Liver (tissue), 9 donors: ENCODE data around the gene HIGD2B. TPM values are rescaled to one million over a fixed set of nuclear protein-coding genes. Genes with fewer than 3 reads are reported as not detected.

ENCODE experiments used
- DNase-seq: peaks from one replicate; pipeline ENCODE4 v3.0.0-alpha.2; 2017; ENCODE audit warnings: low spot score
- H3K27ac ChIP-seq, 2 donors: one replicate each; pipeline ENCODE4 v1.7.0; 2013; ENCODE audit warnings: inconsistent platforms in 2 of 2, low read length in 2 of 2, control low read depth in 1 of 2, low read depth in 1 of 2, mild to moderate bottlenecking in 1 of 2
- H3K27me3 ChIP-seq, 4 donors: one replicate each; pipeline versions ENCODE4 v1.6.1 to v1.7.0; 2013; ENCODE audit warnings: low read length in 3 of 4, inconsistent platforms in 1 of 4, mild to moderate bottlenecking in 1 of 4, moderate library complexity in 1 of 4; ENCODE audit not compliant: control insufficient read depth in 4 of 4, insufficient read depth in 4 of 4
- H3K36me3 ChIP-seq, 4 donors: one replicate each; pipeline versions ENCODE4 v1.6.1 to v1.7.0; 2013; ENCODE audit warnings: low read length in 3 of 4, mild to moderate bottlenecking in 3 of 4, low read depth in 1 of 4, moderate library complexity in 1 of 4; ENCODE audit not compliant: control insufficient read depth in 4 of 4, insufficient read depth in 3 of 4
- H3K4me1 ChIP-seq, 4 donors: one replicate each; pipeline versions ENCODE4 v1.6.1 to v1.7.0; 2013; ENCODE audit warnings: low read length in 3 of 4, mild to moderate bottlenecking in 3 of 4, moderate library complexity in 1 of 4; ENCODE audit not compliant: control insufficient read depth in 4 of 4, insufficient read depth in 4 of 4
- H3K4me3 ChIP-seq, 3 donors: one replicate each; pipeline versions ENCODE4 v1.6.1 to v1.7.0; 2013; ENCODE audit warnings: low read length in 3 of 3, control low read depth in 1 of 3, low read depth in 1 of 3, mild to moderate bottlenecking in 1 of 3
- H3K9ac ChIP-seq, 2 donors: one replicate each; pipeline ENCODE4 v1.7.0; 2013; ENCODE audit warnings: low read length in 2 of 2, mild to moderate bottlenecking in 2 of 2, moderate library complexity in 2 of 2, control low read depth in 1 of 2, low read depth in 1 of 2
- H3K9me3 ChIP-seq, 4 donors: one replicate each; pipeline versions ENCODE4 v1.6.1 to v1.7.0; 2013; ENCODE audit warnings: low read length in 3 of 4; ENCODE audit not compliant: control insufficient read depth in 4 of 4
- ATF3 ChIP-seq: IDR thresholded peaks from 2 replicates; pipeline ENCODE4 v1.6.1; 2016; ENCODE audit warnings: antibody characterized with exemption
- CTCF ChIP-seq: fragments of 150-350 bp; IDR thresholded peaks from 2 replicates; pipeline ENCODE4 v1.5.1; 2017; ENCODE audit warnings: improper control_type of control experiment, low read depth, low read length; ENCODE audit not compliant: missing input control
- EGR1 ChIP-seq, 2 donors: IDR thresholded peaks; 2 replicates each; pipeline ENCODE4 v1.6.1; 2016 to 2018; ENCODE audit warnings: antibody characterized with exemption in 2 of 2, low read depth in 2 of 2
- FOXA1 ChIP-seq: IDR thresholded peaks from 2 replicates; pipeline ENCODE4 v1.6.1; 2016; ENCODE audit warnings: antibody characterized with exemption
- FOXA2 ChIP-seq: IDR thresholded peaks from 2 replicates; pipeline ENCODE4 v1.6.1; 2016; ENCODE audit warnings: antibody characterized with exemption
- GABPA ChIP-seq, 2 donors: IDR thresholded peaks in 1 of 2; conservative IDR thresholded peaks in 1 of 2; 2 replicates each; pipeline ENCODE4 v1.6.1; 2016; ENCODE audit warnings: antibody characterized with exemption in 2 of 2, mild to moderate bottlenecking in 1 of 2, moderate library complexity in 1 of 2
- HNF4A ChIP-seq, 2 donors: conservative IDR thresholded peaks; 2 replicates each; pipeline ENCODE4 v1.6.1; 2016; ENCODE audit warnings: antibody characterized with exemption in 2 of 2, mild to moderate bottlenecking in 2 of 2
- HNF4G ChIP-seq: IDR thresholded peaks from 2 replicates; pipeline ENCODE4 v1.6.1; 2016; ENCODE audit warnings: antibody characterized with exemption
- JUND ChIP-seq, 2 donors: IDR thresholded peaks; 2 replicates each; pipeline ENCODE4 v1.6.1; 2016; ENCODE audit warnings: antibody characterized with exemption in 2 of 2
- MAX ChIP-seq: IDR thresholded peaks from 2 replicates; pipeline ENCODE4 v1.6.1; 2016; ENCODE audit warnings: antibody characterized with exemption
- NR2F2 ChIP-seq: IDR thresholded peaks from 2 replicates; pipeline ENCODE4 v1.6.1; 2016; ENCODE audit warnings: antibody characterized with exemption
- RAD21 ChIP-seq, 2 donors: IDR thresholded peaks; 2 replicates each; pipeline ENCODE4 v1.6.1; 2016; ENCODE audit warnings: antibody characterized with exemption in 2 of 2, mild to moderate bottlenecking in 2 of 2
- REST ChIP-seq: IDR thresholded peaks from 2 replicates; pipeline ENCODE4 v1.6.1; 2016; ENCODE audit warnings: antibody characterized with exemption, mild to moderate bottlenecking
- RXRA ChIP-seq, 2 donors: IDR thresholded peaks; 2 replicates each; pipeline ENCODE4 v1.6.1; 2017 to 2018; ENCODE audit warnings: antibody characterized with exemption in 2 of 2, mild to moderate bottlenecking in 1 of 2
- SP1 ChIP-seq: IDR thresholded peaks from 2 replicates; pipeline ENCODE4 v1.6.1; 2018; ENCODE audit warnings: antibody characterized with exemption, mild to moderate bottlenecking
- TAF1 ChIP-seq: conservative IDR thresholded peaks from 2 replicates; pipeline ENCODE4 v1.6.1; 2016; ENCODE audit warnings: antibody characterized with exemption, mild to moderate bottlenecking
- YY1 ChIP-seq: IDR thresholded peaks from 2 replicates; pipeline ENCODE4 v1.6.1; 2016; ENCODE audit warnings: antibody characterized with exemption, mild to moderate bottlenecking
- ZBTB33 ChIP-seq: IDR thresholded peaks from 2 replicates; pipeline ENCODE4 v1.6.1; 2016; ENCODE audit warnings: antibody characterized with exemption
- WGBS: extraction: QIAGEN DNeasy Blood & Tissue Kit; methylation state at CpG from one replicate; pipeline ENCODE4 v1.1.7; 2013; 5-methylcytosine and 5-hydroxymethylcytosine counted together
- polyA plus RNA-seq, 2 donors: library from polyadenylated mRNA; stranded (reverse) in 1 of 2; unstranded in 1 of 2; fragments of 200-250 nt in 1 of 2; fragments of >200 nt in 1 of 2; fragmentation: Nextera tagmentation in 1 of 2; extraction: Ambion mirVana in 1 of 2; gene quantifications; one replicate each; pipeline versions ENCODE4 v1.2.1 to v1.2.3, GENCODE V29; 2013 to 2015
- total RNA-seq, 2 donors: library from RNA; depleted of rRNA; stranded (reverse); fragments of >200 nt; gene quantifications; one replicate each; pipeline ENCODE4 v1.2.3, GENCODE V29; 2014
- donor health status: healthy.
- donor health status: healthy.
- donor health status: healthy.
- donor health status: healthy.
- donor health status: healthy.

The HIGD2B gene
- total and polyA plus RNA-seq, 4 donors = not detected

GRCh38 chr15:72700076-72700475, 14.1 kb upstream of the HIGD2B start:
- H3K9ac ChIP-seq = no peak overlapping the region
- H3K4me1 ChIP-seq = no peaks in the 10 kb centered on the region
- peaks cover 0 to 3% (median 0%) of the 10 kb centered on the region in 4 donors for H3K36me3 ChIP-seq
- H3K4me3 ChIP-seq = no peak overlapping the region
- no peaks in the 10 kb centered on the region for H3K9me3 ChIP-seq
- DNase-seq = no peak
- H3K27ac ChIP-seq = no peak overlapping the region
- no peaks in the 10 kb centered on the region for H3K27me3 ChIP-seq
- WGBS = 96% methylated on average over 9 of the region's 9 CpGs
- TF ChIP-seq FOXA2 (no peak), GABPA (IDR thresholded peaks at IDR 0.05 in 1 of 2, conservative IDR thresholded peaks at IDR 0.05 in 1 of 2) (no peak), EGR1 (IDR thresholded peaks at IDR 0.05; ENCODE audit: low read depth in 2 of 2) (no peak), MAX (no peak)

- Histone ChIP-seq H3K9me3 (no peaks in the 10 kb centered on the region), H3K4me3 (no peak overlapping the region), H3K36me3 (peaks cover 0 to 3% (median 0%) of the 10 kb centered on the region in 4 donors), H3K9ac (no peak overlapping the region), H3K27me3 (no peaks in the 10 kb centered on the region), H3K4me1 (no peaks in the 10 kb centered on the region), H3K27ac (no peak overlapping the region)
- TF ChIP-seq ATF3 (no peak), MAX (no peak), SP1 (no peak)
- 90% methylated on average over 5 of the region's 5 CpGs for WGBS
- no peak for DNase-seq
Observed at GRCh38 chr15:72698938-72699337, 13.0 kb upstream of the HIGD2B start.

- TF ChIP-seq ZBTB33 (no peak), HNF4G (no peak), JUND (IDR thresholded peaks at IDR 0.05) (no peak), SP1 (no peak), RXRA (IDR thresholded peaks at IDR 0.05) (no peak), EGR1 (IDR thresholded peaks at IDR 0.05; ENCODE audit: low read depth in 2 of 2) (no peak), HNF4A (conservative IDR thresholded peaks at IDR 0.05) (no peak), MAX (no peak), GABPA (IDR thresholded peaks at IDR 0.05 in 1 of 2, conservative IDR thresholded peaks at IDR 0.05 in 1 of 2) (no peak), YY1 (no peak), ATF3 (no peak), TAF1 (no peak), FOXA1 (no peak), REST (no peak), NR2F2 (no peak), RAD21 (IDR thresholded peaks at IDR 0.05) (no peak), CTCF (no peak), FOXA2 (no peak)
- no peak for DNase-seq
- no peak overlapping the region for H3K4me3 ChIP-seq
- 94% methylated on average over 5 of the region's 5 CpGs for WGBS
- no peak overlapping the region for H3K9ac ChIP-seq
- H3K36me3 ChIP-seq = no peaks in the 10 kb centered on the region
- no peak overlapping the region for H3K27ac ChIP-seq
- H3K4me1 ChIP-seq = peaks cover 0 to 7% (median 2%) of the 10 kb centered on the region in 4 donors
- no peaks in the 10 kb centered on the region for H3K9me3 ChIP-seq
- no peaks in the 10 kb centered on the region for H3K27me3 ChIP-seq
Observed at GRCh38 chr15:72690938-72691337, 5.0 kb upstream of the HIGD2B start.
